ENCODE measurements around the gene GNB1. TPM values are rescaled to one million over a fixed set of nuclear protein-coding genes. Genes with fewer than 3 reads are reported as not detected.
A peak's percentile ranks its signal among the peaks of the same experiment; 100 is the strongest.

GNB1 gene
- total and polyA plus RNA-seq, 9 of the 15 experiments (the other 6 are each of a cell fraction or from before 2014, with no cell fraction given), result 34.3 to 388 (median 114) TPM

DNA sequence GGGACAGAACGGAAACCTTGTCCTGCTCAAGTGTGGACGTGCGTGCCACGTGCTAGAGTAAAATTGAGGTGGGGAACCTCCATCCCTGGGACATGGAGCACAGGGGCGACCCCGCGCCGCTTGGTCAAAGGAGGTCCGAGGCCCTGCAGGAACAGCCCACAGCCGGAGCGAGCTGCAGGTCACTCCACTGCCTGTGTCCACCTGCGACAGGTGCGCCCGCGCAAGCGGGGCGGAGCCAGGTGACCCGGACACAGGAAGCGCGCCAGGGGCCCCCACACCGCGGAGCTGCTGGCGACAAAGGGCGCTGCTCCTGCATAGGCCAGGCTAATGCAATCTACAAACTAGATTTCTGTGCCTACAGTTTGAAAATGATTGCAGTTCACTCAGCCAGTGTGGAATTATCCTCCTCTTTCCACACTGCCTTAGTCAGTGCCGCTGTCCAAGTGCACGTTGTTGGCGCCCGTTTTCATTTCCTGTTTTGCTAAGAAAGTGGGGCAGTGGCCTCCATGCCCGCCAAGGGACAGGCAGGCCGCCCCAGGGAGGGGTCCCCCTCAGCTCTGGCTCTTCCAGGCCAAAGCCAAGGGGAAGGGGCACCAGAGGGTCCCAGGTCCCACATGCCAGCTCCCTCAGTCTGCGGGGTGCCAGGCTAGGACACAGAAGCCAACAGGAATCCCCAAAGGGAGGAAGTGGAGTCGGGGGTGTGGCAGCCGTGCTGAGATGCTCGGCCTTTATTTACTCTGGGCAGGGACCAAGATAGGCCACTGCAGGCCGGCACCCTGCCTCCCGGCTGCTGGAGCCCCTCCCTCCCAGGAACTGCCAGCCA lies 108.3 kb downstream of the GNB1 start (continued):
- TF ChIP-seq MAZ (CRISPR knock-in tag; conservative IDR thresholded peaks at IDR 0.05 in 1 of 2, IDR thresholded peaks at IDR 0.05 in 1 of 2) (peak in 1 of 2 experiments; percentile 1; a peak in 1 of 4 replicates), C11orf30 (IDR thresholded peaks at IDR 0.05; ENCODE audit: low read depth) (no peak), BCOR (IDR thresholded peaks at IDR 0.05) (no peak), MEIS2 (IDR thresholded peaks at IDR 0.05; ENCODE audit: partially characterized antibody) (no peak), HIVEP1 (CRISPR knock-in tag; IDR thresholded peaks at IDR 0.05) (no peak), THRAP3 (IDR thresholded peaks at IDR 0.05; ENCODE audit: borderline replicate concordance) (no peak), CUX1 (CRISPR knock-in tag; IDR thresholded peaks at IDR 0.05) (no peak), ZNF436 (CRISPR knock-in tag; IDR thresholded peaks at IDR 0.05) (no peak), FOXK1 (CRISPR knock-in tag; IDR thresholded peaks at IDR 0.05; ENCODE audit: borderline replicate concordance) (no peak), CEBPB (tag; IDR thresholded peaks at IDR 0.05) (no peak), SRSF1 (IDR thresholded peaks at IDR 0.05; ENCODE audit: low read depth, low read length) (no peak), XRCC4 (IDR thresholded peaks at IDR 0.05; ENCODE audit: extremely low read depth, insufficient read depth, insufficient read length) (no peak), BHLHE40 (IDR thresholded peaks at IDR 0.05; ENCODE audit: low read length) (peak; percentile 18; the same call in 1 of the 2 replicates), TFAM (CRISPR knock-in tag; conservative IDR thresholded peaks at IDR 0.05) (no peak), MXI1 (IDR thresholded peaks at IDR 0.05; ENCODE audit: low read depth, low read length) (no peak; the same call in 1 of the 2 replicates), ZNF324 (CRISPR knock-in tag; IDR thresholded peaks at IDR 0.05) (no peak), MYNN (IDR thresholded peaks at IDR 0.05) (peak; percentile 54; the same call in 1 of the 2 replicates), MYNN (CRISPR knock-in tag; IDR thresholded peaks at IDR 0.05) (no peak)
- TF ChIP-seq, protein P1, sequence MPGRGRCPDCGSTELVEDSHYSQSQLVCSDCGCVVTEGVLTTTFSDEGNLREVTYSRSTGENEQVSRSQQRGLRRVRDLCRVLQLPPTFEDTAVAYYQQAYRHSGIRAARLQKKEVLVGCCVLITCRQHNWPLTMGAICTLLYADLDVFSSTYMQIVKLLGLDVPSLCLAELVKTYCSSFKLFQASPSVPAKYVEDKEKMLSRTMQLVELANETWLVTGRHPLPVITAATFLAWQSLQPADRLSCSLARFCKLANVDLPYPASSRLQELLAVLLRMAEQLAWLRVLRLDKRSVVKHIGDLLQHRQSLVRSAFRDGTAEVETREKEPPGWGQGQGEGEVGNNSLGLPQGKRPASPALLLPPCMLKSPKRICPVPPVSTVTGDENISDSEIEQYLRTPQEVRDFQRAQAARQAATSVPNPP (IDR thresholded peaks at IDR 0.05; ENCODE audit: borderline replicate concordance, insufficient read depth, insufficient read length), result no peak
- TF ChIP-seq, protein P2, sequence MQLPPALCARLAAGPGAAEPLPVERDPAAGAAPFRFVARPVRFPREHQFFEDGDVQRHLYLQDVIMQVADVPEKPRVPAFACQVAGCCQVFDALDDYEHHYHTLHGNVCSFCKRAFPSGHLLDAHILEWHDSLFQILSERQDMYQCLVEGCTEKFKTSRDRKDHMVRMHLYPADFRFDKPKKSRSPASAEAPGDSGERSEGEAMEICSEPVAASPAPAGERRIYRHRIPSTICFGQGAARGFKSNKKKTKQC (CRISPR knock-in tag; IDR thresholded peaks at IDR 0.05), result no peak
